Suprapubic skin (tissue), 4 donors: Measurements from ENCODE around the gene SYNPO. TPM values are rescaled to one million over a fixed set of nuclear protein-coding genes. Genes with fewer than 3 reads are reported as not detected.

ENCODE experiments used
- DNase-seq, 2 donors: peaks; one replicate each; pipeline ENCODE4 v3.0.0-alpha.2; 2019; ENCODE audit warnings: low spot score in 2 of 2
- H3K27ac ChIP-seq: fragments of 200-600 bp; sonication (generic); one replicate; pipeline ENCODE4 v1.5.1; 2019
- H3K27me3 ChIP-seq: fragments of 200-600 bp; sonication (generic); one replicate; pipeline ENCODE4 v1.5.1; 2019
- H3K36me3 ChIP-seq: fragments of 200-600 bp; sonication (generic); one replicate; pipeline ENCODE4 v1.5.1; 2019
- H3K4me1 ChIP-seq: fragments of 200-600 bp; sonication (generic); one replicate; pipeline ENCODE4 v1.5.1; 2019
- H3K4me3 ChIP-seq: fragments of 200-600 bp; sonication (generic); one replicate; pipeline ENCODE4 v1.5.1; 2019; ENCODE audit warnings: mild to moderate bottlenecking
- H3K9me3 ChIP-seq: fragments of 200-600 bp; sonication (generic); one replicate; pipeline ENCODE4 v1.5.1; 2019
- EP300 ChIP-seq: sonication (generic); formaldehyde crosslinking; IDR thresholded peaks from one replicate; pipeline ENCODE4 v1.6.1; 2017; ENCODE audit warnings: antibody characterized with exemption
- POLR2A ChIP-seq, 2 donors: fragments of 450-650 bp; IDR thresholded peaks; one replicate each; pipeline ENCODE4 v1.6.1; 2017; ENCODE audit warnings: antibody characterized with exemption in 2 of 2, mild to moderate bottlenecking in 2 of 2, moderate library complexity in 2 of 2
- POLR2AphosphoS5 ChIP-seq, 3 donors: sonication (generic); formaldehyde crosslinking; IDR thresholded peaks; one replicate each; pipeline ENCODE4 v1.6.1; 2017; ENCODE audit warnings: antibody characterized with exemption in 3 of 3
- WGBS: methylation state at CpG from one replicate; pipeline ENCODE4 v1.1.5; 2018; 5-methylcytosine and 5-hydroxymethylcytosine counted together
- total RNA-seq, 4 donors: library from RNA; depleted of rRNA; stranded (reverse); fragments of >200 nt; gene quantifications; one replicate each; pipeline ENCODE4 v1.1.0, GENCODE V29; 2016
- TF ChIP-seq, protein P1 (sequence below), 2 donors: fragments of 200-600 bp in 1 of 2; fragments of 450-650 bp in 1 of 2; sonication (generic) in 1 of 2; IDR thresholded peaks; one replicate each; pipeline ENCODE4 v1.5.1; 2016 to 2019; ENCODE audit warnings: antibody characterized with exemption in 2 of 2, mild to moderate bottlenecking in 1 of 2, moderate library complexity in 1 of 2

The SYNPO gene, protein sequence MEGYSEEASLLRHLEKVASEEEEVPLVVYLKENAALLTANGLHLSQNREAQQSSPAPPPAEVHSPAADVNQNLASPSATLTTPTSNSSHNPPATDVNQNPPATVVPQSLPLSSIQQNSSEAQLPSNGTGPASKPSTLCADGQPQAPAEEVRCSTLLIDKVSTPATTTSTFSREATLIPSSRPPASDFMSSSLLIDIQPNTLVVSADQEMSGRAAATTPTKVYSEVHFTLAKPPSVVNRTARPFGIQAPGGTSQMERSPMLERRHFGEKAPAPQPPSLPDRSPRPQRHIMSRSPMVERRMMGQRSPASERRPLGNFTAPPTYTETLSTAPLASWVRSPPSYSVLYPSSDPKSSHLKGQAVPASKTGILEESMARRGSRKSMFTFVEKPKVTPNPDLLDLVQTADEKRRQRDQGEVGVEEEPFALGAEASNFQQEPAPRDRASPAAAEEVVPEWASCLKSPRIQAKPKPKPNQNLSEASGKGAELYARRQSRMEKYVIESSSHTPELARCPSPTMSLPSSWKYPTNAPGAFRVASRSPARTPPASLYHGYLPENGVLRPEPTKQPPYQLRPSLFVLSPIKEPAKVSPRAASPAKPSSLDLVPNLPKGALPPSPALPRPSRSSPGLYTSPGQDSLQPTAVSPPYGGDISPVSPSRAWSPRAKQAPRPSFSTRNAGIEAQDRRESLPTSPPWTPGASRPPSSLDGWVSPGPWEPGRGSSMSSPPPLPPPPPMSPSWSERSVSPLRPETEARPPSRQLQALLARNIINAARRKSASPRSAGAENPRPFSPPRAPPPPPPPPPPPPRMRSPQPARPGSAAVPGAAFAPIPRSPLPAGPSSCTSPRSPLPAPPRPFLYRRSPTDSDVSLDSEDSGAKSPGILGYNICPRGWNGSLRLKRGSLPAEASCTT
- 1 to 10 TPM; 3.3 to 8.5 (median 5.6) TPM for total RNA-seq

DNA sequence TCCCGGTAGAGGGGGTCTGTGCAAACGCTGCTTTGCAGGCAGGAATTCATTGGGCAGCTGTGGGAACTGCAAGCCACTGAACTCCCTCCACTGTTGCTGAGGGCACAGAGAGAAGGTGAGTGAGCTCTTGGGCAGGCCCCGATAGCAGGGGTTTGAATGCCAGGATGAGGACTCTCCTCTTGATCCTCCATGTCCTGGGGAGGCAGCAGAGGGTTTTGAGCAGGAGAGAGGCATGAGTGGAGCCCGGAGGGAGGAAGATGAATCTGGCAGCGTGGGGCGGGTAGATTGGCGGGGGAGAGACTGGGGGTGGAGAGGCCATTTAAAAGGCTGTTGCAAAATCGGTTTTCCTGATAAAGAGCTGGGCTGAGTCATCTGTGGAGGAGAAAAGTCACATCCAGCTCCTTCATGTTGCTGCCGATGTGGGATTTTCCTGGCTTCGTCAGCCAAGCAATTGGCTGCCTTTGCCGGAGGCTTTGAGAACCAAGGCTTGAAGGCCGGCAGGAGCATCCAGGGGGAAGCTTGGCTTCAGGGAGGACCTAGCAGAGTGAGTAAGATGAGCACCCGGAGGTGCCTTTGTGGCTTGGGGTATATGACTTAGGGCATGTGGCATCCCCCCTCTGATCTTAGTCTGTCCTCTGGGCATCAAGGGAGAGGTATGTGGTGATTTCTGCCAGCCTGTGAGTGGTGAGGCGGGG lies at the start of gene SYNPO:
SYNPO (plus strand) TSS at position 350 of the 695 bp plus-strand sequence. CDS start 7,616 bp downstream, outside the sequence.
- peaks cover 95% of the 10 kb centered on the region for H3K4me1 ChIP-seq
- TF ChIP-seq POLR2A (IDR thresholded peaks at IDR 0.05) = no peak
- TF ChIP-seq, protein P1, sequence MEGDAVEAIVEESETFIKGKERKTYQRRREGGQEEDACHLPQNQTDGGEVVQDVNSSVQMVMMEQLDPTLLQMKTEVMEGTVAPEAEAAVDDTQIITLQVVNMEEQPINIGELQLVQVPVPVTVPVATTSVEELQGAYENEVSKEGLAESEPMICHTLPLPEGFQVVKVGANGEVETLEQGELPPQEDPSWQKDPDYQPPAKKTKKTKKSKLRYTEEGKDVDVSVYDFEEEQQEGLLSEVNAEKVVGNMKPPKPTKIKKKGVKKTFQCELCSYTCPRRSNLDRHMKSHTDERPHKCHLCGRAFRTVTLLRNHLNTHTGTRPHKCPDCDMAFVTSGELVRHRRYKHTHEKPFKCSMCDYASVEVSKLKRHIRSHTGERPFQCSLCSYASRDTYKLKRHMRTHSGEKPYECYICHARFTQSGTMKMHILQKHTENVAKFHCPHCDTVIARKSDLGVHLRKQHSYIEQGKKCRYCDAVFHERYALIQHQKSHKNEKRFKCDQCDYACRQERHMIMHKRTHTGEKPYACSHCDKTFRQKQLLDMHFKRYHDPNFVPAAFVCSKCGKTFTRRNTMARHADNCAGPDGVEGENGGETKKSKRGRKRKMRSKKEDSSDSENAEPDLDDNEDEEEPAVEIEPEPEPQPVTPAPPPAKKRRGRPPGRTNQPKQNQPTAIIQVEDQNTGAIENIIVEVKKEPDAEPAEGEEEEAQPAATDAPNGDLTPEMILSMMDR (IDR thresholded peaks at IDR 0.05) = no peak
- TF ChIP-seq EP300 = no peak
- no peak for TF ChIP-seq POLR2AphosphoS5 (IDR thresholded peaks at IDR 0.05)
- H3K36me3 ChIP-seq = no peaks in the 10 kb centered on the region
- DNase-seq = no peak
- H3K27ac ChIP-seq = peak within 1 kb of the TSS; percentile 82
- H3K9me3 ChIP-seq = no peaks in the 10 kb centered on the region
- H3K4me3 ChIP-seq = peak within 1 kb of the TSS; percentile 18
- WGBS = 24% methylated on average over 13 of the region's 14 CpGs
- H3K27me3 ChIP-seq = no peaks in the 10 kb centered on the region

DNA sequence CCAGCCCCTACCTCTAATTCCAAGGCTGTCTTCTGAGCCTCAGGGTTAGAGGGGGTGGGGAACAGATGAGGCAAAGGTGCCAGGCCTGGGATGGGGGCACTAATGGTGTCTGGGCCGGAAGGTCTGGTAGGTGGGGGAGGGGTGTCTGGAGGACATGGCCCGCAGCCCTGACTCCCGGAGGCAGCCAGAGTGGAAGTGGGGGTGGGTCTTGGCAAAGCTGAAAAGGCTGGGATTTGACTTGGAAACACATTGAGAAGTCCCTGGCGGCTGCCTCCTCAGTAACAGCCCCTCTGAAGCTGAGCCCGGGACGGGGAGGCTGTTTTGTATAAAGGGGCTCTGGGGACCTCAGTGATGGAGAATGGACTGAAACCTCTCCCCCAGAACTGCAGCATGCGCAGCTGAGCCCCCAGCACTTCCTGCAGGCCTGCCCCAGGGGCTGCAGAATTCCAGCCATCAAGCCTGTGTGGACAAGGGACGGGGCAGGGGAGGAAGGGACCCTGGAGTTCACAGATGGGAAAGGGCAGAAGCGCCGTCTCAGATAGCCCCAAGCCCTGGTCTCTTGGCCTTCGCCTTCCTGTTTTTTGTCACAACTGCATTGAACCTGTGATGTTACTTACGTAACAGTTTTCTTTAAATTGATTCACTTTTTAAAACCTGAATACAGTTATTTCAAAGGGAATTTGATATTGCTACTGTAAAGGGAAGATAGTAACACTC lies 49.3 kb upstream of the SYNPO start:
- no peaks in the 10 kb centered on the region for H3K36me3 ChIP-seq
- peaks cover 16% of the 10 kb centered on the region for H3K4me1 ChIP-seq
- H3K27me3 ChIP-seq = no peaks in the 10 kb centered on the region
- no peaks in the 10 kb centered on the region for H3K9me3 ChIP-seq
- WGBS = 52% methylated on average over 12 of the region's 12 CpGs
- DNase-seq = peak in 1 of 2 donors; percentile 55
- no peak overlapping the region for H3K4me3 ChIP-seq
- no peak overlapping the region for H3K27ac ChIP-seq
- TF ChIP-seq POLR2AphosphoS5 (IDR thresholded peaks at IDR 0.05) (no peak), EP300 (no peak), POLR2A (IDR thresholded peaks at IDR 0.05) (no peak)
- TF ChIP-seq, protein P1 (IDR thresholded peaks at IDR 0.05) = no peak

DNA sequence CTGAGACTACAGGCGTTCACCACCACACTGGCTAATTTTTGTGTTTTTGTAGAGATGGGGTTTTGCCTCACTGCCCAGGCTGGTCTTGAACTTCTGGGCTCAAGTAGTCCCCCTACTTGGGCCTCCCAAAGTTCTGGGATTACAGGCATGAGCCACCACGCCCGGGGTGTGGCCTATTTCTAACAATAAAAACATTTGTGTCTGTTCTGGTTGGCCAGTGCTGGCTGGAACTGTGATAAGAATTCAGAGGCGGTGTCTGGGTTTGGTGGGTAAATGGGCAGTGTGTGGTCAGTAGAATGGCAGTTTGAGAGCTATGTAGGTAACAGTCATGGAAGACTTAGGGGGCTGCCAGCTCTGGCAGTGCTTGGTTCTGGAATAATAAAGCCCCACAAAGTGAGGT lies 46.9 kb upstream of the SYNPO start:
- TF ChIP-seq EP300 (no peak), POLR2AphosphoS5 (IDR thresholded peaks at IDR 0.05) (no peak)
- Histone ChIP-seq H3K4me1 (peaks cover 19% of the 10 kb centered on the region), H3K27me3 (no peaks in the 10 kb centered on the region), H3K9me3 (no peaks in the 10 kb centered on the region), H3K27ac (no peak overlapping the region), H3K36me3 (no peaks in the 10 kb centered on the region), H3K4me3 (no peak overlapping the region)
- no peak for DNase-seq
- 71% methylated on average over 4 of the region's 4 CpGs for WGBS

DNA sequence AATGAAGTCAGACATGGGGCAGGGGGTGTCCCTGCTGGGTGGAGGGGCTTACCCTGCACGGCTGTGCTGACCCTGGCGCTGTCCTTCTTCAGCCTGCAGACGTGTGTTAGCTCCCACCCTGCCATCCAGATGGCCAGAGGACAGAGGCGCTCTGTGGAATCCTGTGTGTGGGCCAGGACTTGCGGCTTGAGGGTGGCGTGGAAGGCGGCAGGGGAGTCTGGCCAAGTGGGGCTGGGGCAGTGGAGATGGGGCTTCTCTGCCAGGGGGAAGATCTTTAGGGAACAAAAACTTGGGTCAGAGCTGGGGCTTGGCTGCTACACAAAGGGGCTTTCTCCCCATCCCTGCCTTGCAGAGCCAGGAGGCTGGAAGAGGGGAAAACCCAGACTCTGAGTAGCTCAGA lies 46.5 kb upstream of the SYNPO start:
- Histone ChIP-seq H3K27me3 (no peaks in the 10 kb centered on the region), H3K9me3 (no peaks in the 10 kb centered on the region), H3K4me1 (peaks cover 23% of the 10 kb centered on the region), H3K27ac (no peak overlapping the region), H3K4me3 (no peak overlapping the region), H3K36me3 (no peaks in the 10 kb centered on the region)
- 72% methylated on average over 7 of the region's 7 CpGs for WGBS
- no peak for DNase-seq
- no peak for TF ChIP-seq POLR2AphosphoS5 (IDR thresholded peaks at IDR 0.05)
- no peak for TF ChIP-seq EP300
- TF ChIP-seq, protein P1 (IDR thresholded peaks at IDR 0.05) = no peak
- no peak for TF ChIP-seq POLR2A (IDR thresholded peaks at IDR 0.05)

DNA sequence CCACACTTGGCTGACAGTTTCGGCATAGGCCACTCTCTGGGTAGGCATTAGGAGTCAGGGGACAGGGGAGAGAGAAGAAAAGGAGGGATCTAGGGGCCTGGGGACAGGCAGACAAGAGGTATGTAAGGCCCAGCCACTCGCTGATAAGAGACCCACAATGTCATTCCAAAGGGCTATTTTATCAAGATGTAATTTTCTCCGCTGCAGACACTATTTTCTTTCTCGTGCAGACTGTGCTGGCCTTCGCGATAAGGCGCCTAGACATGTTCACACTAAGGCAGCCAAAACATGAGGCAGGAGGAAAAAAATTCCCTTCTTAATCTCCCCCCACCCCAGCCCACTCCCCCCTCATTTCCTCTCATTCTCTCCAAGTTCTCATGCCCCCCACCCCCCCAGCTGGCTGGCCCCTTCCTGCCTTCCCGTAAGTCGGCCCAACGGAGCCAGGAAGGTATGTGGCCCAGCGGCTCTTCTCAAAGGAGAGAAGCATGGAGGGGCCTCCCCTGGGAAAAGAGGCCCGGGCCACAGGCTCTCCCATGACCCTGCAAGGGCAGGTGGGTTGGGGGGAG lies 44.9 kb upstream of the SYNPO start:
- no peaks in the 10 kb centered on the region for H3K27me3 ChIP-seq
- no peak overlapping the region for H3K27ac ChIP-seq
- no peak for DNase-seq
- no peaks in the 10 kb centered on the region for H3K9me3 ChIP-seq
- H3K36me3 ChIP-seq = no peaks in the 10 kb centered on the region
- 66% methylated on average over 12 of the region's 12 CpGs for WGBS
- no peak overlapping the region for H3K4me3 ChIP-seq
- TF ChIP-seq EP300 (no peak), POLR2AphosphoS5 (IDR thresholded peaks at IDR 0.05) (no peak)
- H3K4me1 ChIP-seq = peaks cover 29% of the 10 kb centered on the region
